Peyer's patch (tissue), 4 donors: ENCODE data around the gene TMUB1.

ENCODE experiments used
- POLR2A ChIP-seq, 2 donors: fragments of 450-650 bp; IDR thresholded peaks; one replicate each; pipeline ENCODE4 v1.5.1; 2017; ENCODE audit warnings: antibody characterized with exemption in 2 of 2, mild to moderate bottlenecking in 2 of 2, moderate library complexity in 2 of 2
- TF ChIP-seq, protein P1 (sequence below), 6 experiments: fragments of 450-650 bp in 4 of 6; fragments of 200-600 bp in 2 of 6; sonication (generic) in 1 of 6; IDR thresholded peaks; one replicate each; pipeline ENCODE4 v1.5.1; 2017 to 2019; ENCODE audit warnings: antibody characterized with exemption in 6 of 6, mild to moderate bottlenecking in 3 of 6, moderate library complexity in 1 of 6

DNA sequence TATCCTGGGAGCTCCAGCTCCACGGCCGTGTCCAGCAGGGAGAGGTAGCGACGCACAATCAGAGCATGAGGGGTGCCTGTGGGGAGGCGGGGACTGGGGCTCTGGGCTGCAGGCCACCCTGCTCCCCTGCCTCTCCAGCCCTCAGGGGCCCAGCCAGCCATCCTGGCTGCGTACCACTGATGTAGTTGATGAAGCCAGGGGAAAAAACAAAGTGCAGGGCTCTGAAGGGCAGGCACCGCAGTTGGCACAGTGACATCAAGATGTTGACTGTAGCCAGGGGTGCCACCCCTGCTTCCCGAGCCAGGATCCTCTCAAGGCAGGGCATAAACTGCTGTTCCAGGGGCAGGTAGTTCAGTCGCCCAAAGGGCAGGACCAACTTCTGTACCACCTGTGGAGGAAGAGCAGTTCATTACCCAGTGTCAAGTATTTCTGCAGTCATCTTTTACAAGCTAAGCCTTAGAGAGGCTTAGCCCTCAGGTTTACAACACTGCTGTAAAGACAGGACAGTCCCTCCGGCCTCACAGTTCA lies 5.5 kb downstream of the TMUB1 start:
- TF ChIP-seq, protein P1, sequence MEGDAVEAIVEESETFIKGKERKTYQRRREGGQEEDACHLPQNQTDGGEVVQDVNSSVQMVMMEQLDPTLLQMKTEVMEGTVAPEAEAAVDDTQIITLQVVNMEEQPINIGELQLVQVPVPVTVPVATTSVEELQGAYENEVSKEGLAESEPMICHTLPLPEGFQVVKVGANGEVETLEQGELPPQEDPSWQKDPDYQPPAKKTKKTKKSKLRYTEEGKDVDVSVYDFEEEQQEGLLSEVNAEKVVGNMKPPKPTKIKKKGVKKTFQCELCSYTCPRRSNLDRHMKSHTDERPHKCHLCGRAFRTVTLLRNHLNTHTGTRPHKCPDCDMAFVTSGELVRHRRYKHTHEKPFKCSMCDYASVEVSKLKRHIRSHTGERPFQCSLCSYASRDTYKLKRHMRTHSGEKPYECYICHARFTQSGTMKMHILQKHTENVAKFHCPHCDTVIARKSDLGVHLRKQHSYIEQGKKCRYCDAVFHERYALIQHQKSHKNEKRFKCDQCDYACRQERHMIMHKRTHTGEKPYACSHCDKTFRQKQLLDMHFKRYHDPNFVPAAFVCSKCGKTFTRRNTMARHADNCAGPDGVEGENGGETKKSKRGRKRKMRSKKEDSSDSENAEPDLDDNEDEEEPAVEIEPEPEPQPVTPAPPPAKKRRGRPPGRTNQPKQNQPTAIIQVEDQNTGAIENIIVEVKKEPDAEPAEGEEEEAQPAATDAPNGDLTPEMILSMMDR (IDR thresholded peaks at IDR 0.05), result no peak
- no peak for TF ChIP-seq POLR2A (IDR thresholded peaks at IDR 0.05)
